EH (cell line): Measurements from ENCODE around the gene VTI1A.
"Not testable (repeated sequence)": the region's sequence is repeated elsewhere in the genome, so short reads cannot be mapped to it uniquely, and the experiment has no call there.

ENCODE experiments used
- DNase-seq: peaks from one replicate; pipeline ENCODE4 v3.0.0-alpha.2; 2015; ENCODE audit warnings: low read depth

Gene VTI1A

GRCh38 chr10:112507046-112507445 is 60.0 kb downstream of the VTI1A start:
- no peak for DNase-seq

GRCh38 chr10:112507988-112508387 is 61.0 kb downstream of the VTI1A start:
- DNase-seq, result no peak

GRCh38 chr10:112509558-112510291 is 62.7 kb downstream of the VTI1A start:
- DNase-seq, result no peak

GRCh38 chr10:112510384-112510783 is 63.4 kb downstream of the VTI1A start:
- no peak for DNase-seq

- DNase-seq, result no peak
These were observed 65.3 kb downstream of the VTI1A start for GRCh38 chr10:112512294-112512693.

- no peak for DNase-seq
These were observed 68.1 kb downstream of the VTI1A start for GRCh38 chr10:112515126-112515525.

GRCh38 chr10:112515852-112516251 is 68.8 kb downstream of the VTI1A start:
- DNase-seq, result no peak

GRCh38 chr10:112517451-112517862 is 70.4 kb downstream of the VTI1A start:
- DNase-seq, result no peak

GRCh38 chr10:112519133-112519761 is 72.2 kb downstream of the VTI1A start:
- no peak for DNase-seq

GRCh38 chr10:112520914-112521313 is 73.9 kb downstream of the VTI1A start:
- DNase-seq, result peak; percentile 29

GRCh38 chr10:112524641-112525040 is 77.6 kb downstream of the VTI1A start:
- peak; percentile 54 for DNase-seq

GRCh38 chr10:112525200-112525599 is 78.2 kb downstream of the VTI1A start:
- peak; percentile 20 for DNase-seq

- DNase-seq, result peak; percentile 30
These were observed 79.1 kb downstream of the VTI1A start for GRCh38 chr10:112526139-112526538.

GRCh38 chr10:112526906-112527305 is 79.9 kb downstream of the VTI1A start:
- no peak for DNase-seq

- DNase-seq, result no peak
These were observed 81.2 kb downstream of the VTI1A start for GRCh38 chr10:112528235-112528634.

GRCh38 chr10:112531421-112531820 is 84.4 kb downstream of the VTI1A start:
- no peak for DNase-seq

GRCh38 chr10:112532189-112532588 is 85.2 kb downstream of the VTI1A start:
- DNase-seq, result no peak

- no peak for DNase-seq
These were observed 85.9 kb downstream of the VTI1A start for GRCh38 chr10:112532956-112533355.

GRCh38 chr10:112533916-112534315 is 86.9 kb downstream of the VTI1A start:
- no peak for DNase-seq

GRCh38 chr10:112535531-112535951 is 88.5 kb downstream of the VTI1A start:
- no peak for DNase-seq

- no peak for DNase-seq
These were observed 89.6 kb downstream of the VTI1A start for GRCh38 chr10:112536663-112537062.

GRCh38 chr10:112538168-112538567 is 91.2 kb downstream of the VTI1A start:
- no peak for DNase-seq

- DNase-seq, result no peak
These were observed 92.3 kb downstream of the VTI1A start for GRCh38 chr10:112539340-112539739.

GRCh38 chr10:112542823-112543222 is 95.8 kb downstream of the VTI1A start:
- not testable (repeated sequence) for DNase-seq
